GM23338 (cell line): ENCODE data around the gene STK38L. TPM values are rescaled to one million over a fixed set of nuclear protein-coding genes. Genes with fewer than 3 reads are reported as not detected.

Experiments used
- ATAC-seq: fragments of 200-7000 bp; cut with Tn5 transposase; 3 replicates; pipeline ENCODE4 v1.9.1; 2020
- DNase-seq: peaks from one replicate; pipeline ENCODE4 v3.0.0-alpha.2; 2015; ENCODE audit warnings: low spot score
- H2AFZ ChIP-seq: fragments of 200-600 bp; sonication (generic); 2 replicates; pipeline ENCODE4 v1.8.0; 2016; ENCODE audit warnings: antibody characterized with exemption, mild to moderate bottlenecking, moderate library complexity
- H3F3A ChIP-seq: fragments of 200-600 bp; sonication (generic); replicated peaks from 2 replicates; pipeline ENCODE4 v1.8.0; 2017; ENCODE audit warnings: antibody characterized with exemption, mixed run types, low read depth
- H3K27ac ChIP-seq: fragments of 200-600 bp; sonication (generic); 2 replicates; pipeline ENCODE4 v1.6.1; 2016; ENCODE audit warnings: low read depth
- H3K27me3 ChIP-seq: fragments of 200-600 bp; sonication (generic); 2 replicates; pipeline ENCODE4 v1.8.0; 2016; ENCODE audit warnings: mild to moderate bottlenecking, mixed run types, moderate library complexity; ENCODE audit not compliant: insufficient read depth
- H3K36me3 ChIP-seq: fragments of 200-600 bp; sonication (generic); 2 replicates; pipeline ENCODE4 v1.8.0; 2016; ENCODE audit warnings: mild to moderate bottlenecking; ENCODE audit not compliant: insufficient read depth
- H3K4me1 ChIP-seq: fragments of 200-600 bp; sonication (generic); 2 replicates; pipeline ENCODE4 v1.8.0; 2016; ENCODE audit warnings: mild to moderate bottlenecking, moderate library complexity; ENCODE audit not compliant: insufficient read depth
- H3K4me2 ChIP-seq: fragments of 200-600 bp; sonication (generic); 2 replicates; pipeline ENCODE4 v1.7.1; 2017; ENCODE audit warnings: mixed run types
- H3K4me3 ChIP-seq: fragments of 200-600 bp; sonication (generic); 2 replicates; pipeline ENCODE4 v1.6.1; 2016; ENCODE audit warnings: mixed run types
- H3K79me2 ChIP-seq: fragments of 200-600 bp; sonication (generic); replicated peaks from 2 replicates; pipeline ENCODE4 v1.8.0; 2017; ENCODE audit warnings: mild to moderate bottlenecking; ENCODE audit not compliant: insufficient read depth
- H3K9me2 ChIP-seq: fragments of 200-600 bp; sonication (generic); 2 replicates; pipeline ENCODE4 v1.8.0; 2017; ENCODE audit not compliant: insufficient read depth
- H4K20me1 ChIP-seq: fragments of 200-600 bp; sonication (generic); replicated peaks from 2 replicates; pipeline ENCODE4 v1.8.0; 2017; ENCODE audit warnings: mild to moderate bottlenecking; ENCODE audit not compliant: insufficient read depth
- H3K27ac Mint-ChIP-seq: 2 replicates; pipeline ENCODE4 v1.8.0; 2020; ENCODE audit warnings: inconsistent platforms, mild to moderate bottlenecking, moderate library complexity, mixed read lengths
- H3K27me3 Mint-ChIP-seq: 3 replicates; pipeline ENCODE4 v1.8.0; 2022; ENCODE audit warnings: low read depth, mild to moderate bottlenecking, moderate library complexity, mixed read lengths, inconsistent platforms; ENCODE audit not compliant: insufficient read depth, poor library complexity
- H3K36me3 Mint-ChIP-seq: 3 replicates; pipeline ENCODE4 v1.8.0; 2021; ENCODE audit warnings: low read depth, mild to moderate bottlenecking, inconsistent platforms, moderate library complexity, mixed read lengths
- H3K4me1 Mint-ChIP-seq: 3 replicates; pipeline ENCODE4 v1.8.0; 2020; ENCODE audit warnings: mild to moderate bottlenecking, inconsistent platforms, mixed read lengths
- H3K4me3 Mint-ChIP-seq: 3 replicates; pipeline ENCODE4 v1.8.0; 2021; ENCODE audit warnings: moderate library complexity, mild to moderate bottlenecking, inconsistent platforms, mixed read lengths
- H3K9me3 Mint-ChIP-seq: 3 replicates; pipeline ENCODE4 v1.8.0; 2020; ENCODE audit warnings: moderate library complexity, mild to moderate bottlenecking, inconsistent platforms, mixed read lengths
- CREB1 ChIP-seq: fragments of 250-450 bp; sonication (Bioruptor Pico); IDR thresholded peaks from 2 replicates; pipeline ENCODE4 v1.5.0; 2020; ENCODE audit warnings: low read depth, mild to moderate bottlenecking, moderate library complexity
- ETS1 ChIP-seq: IDR thresholded peaks from 2 replicates; pipeline ENCODE4 v1.6.1; 2016; ENCODE audit warnings: antibody characterized with exemption
- EZH2 ChIP-seq: fragments of 200-600 bp; sonication (generic); IDR thresholded peaks from one replicate; pipeline ENCODE4 v1.8.0; 2017; ENCODE audit warnings: antibody characterized with exemption, mild to moderate bottlenecking, low read depth; ENCODE audit not compliant: unreplicated experiment
- EZH2phosphoT487 ChIP-seq: fragments of 200-600 bp; sonication (generic); IDR thresholded peaks from one replicate; pipeline ENCODE4 v1.8.1; 2018; ENCODE audit warnings: antibody characterized with exemption; ENCODE audit not compliant: unreplicated experiment
- JUNB ChIP-seq: IDR thresholded peaks from one replicate; pipeline ENCODE4 v1.6.1; 2016; ENCODE audit warnings: antibody characterized with exemption; ENCODE audit not compliant: unreplicated experiment
- NANOG ChIP-seq: IDR thresholded peaks from 2 replicates; pipeline ENCODE4 v1.6.1; 2016; ENCODE audit warnings: antibody characterized with exemption, borderline replicate concordance
- POLR2AphosphoS5 ChIP-seq: IDR thresholded peaks from 2 replicates; pipeline ENCODE4 v1.6.1; 2016; ENCODE audit warnings: antibody characterized with exemption, low read depth
- REST ChIP-seq: IDR thresholded peaks from one replicate; pipeline ENCODE4 v1.6.1; 2018; ENCODE audit warnings: antibody characterized with exemption; ENCODE audit not compliant: unreplicated experiment
- STAT1 ChIP-seq: IDR thresholded peaks from one replicate; pipeline ENCODE4 v1.6.1; 2016; ENCODE audit warnings: antibody characterized with exemption; ENCODE audit not compliant: unreplicated experiment
- ZNF114 ChIP-seq: fragments of 250-450 bp; sonication (Bioruptor Pico); IDR thresholded peaks from 2 replicates; pipeline ENCODE4 v1.5.0; 2020; ENCODE audit warnings: mild to moderate bottlenecking, moderate library complexity
- ZNF331 ChIP-seq: fragments of 250-450 bp; sonication (Bioruptor Pico); IDR thresholded peaks from 2 replicates; pipeline ENCODE4 v1.5.0; 2020; ENCODE audit warnings: low read depth, mild to moderate bottlenecking, moderate library complexity
- ZNF462 ChIP-seq: fragments of 250-450 bp; sonication (Bioruptor Pico); IDR thresholded peaks from 2 replicates; pipeline ENCODE4 v1.5.0; 2020; ENCODE audit warnings: mild to moderate bottlenecking, moderate library complexity
- polyA plus RNA-seq: library from polyadenylated mRNA; unstranded; fragments of >200 nt; fragmentation: Nextera tagmentation; extraction: Ambion mirVana; gene quantifications from 2 replicates; pipeline ENCODE4 v1.2.1, GENCODE V29; 2016
- total RNA-seq: library from RNA; depleted of rRNA; stranded (reverse); fragments of >200 nt; shearing (Covaris generic); gene quantifications from 2 replicates; pipeline ENCODE4 v1.2.3, GENCODE V29; 2014

Gene STK38L
- total and polyA plus RNA-seq, 2 experiments from 2014 or later = 28.9 to 56.5 TPM

DNA sequence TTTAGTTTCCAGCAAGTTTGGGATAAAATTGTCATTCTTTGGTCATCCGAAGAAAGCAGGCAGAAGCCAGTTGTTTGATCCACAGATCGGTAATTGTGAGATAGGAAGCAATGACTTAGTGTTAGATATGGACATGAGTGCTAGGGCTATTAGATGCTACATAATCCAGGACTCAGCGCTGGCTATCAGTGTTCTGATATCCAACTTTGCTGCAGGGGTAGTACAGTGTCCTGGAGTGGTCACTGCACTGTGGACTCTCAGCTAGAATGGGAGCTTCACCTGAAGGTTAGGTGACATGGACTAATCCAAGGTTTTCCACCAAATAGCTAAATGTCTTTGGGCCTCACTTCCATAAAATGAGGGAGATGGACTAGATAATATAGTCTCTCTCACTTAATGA, 39.9 kb downstream of the STK38L start (continued):
- TF ChIP-seq REST (no peak), EZH2 (no peak), CREB1 (CRISPR knock-in tag) (no peak), ZNF331 (no peak), POLR2AphosphoS5 (no peak)

DNA sequence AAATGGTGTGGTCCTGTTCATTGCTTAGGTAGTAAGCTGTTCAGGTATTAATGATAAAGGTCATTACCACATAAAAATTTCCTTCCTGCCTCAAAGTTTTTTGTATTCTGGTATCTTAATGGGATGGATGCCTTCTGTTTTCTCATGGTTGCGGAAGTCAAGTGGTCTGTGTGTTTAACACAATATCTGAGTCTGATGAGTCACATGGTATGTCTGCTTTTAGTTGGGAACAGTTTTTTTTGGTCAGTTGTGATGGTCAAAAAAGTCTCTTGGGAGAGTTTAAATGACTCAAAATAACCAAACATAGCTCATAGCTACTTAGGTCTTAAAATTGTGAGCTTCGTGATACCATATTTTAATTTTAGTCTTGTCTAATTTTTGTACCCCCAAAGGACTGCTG, 40.7 kb downstream of the STK38L start:
- H2AFZ ChIP-seq = no peak overlapping the region
- peaks cover 34% of the 10 kb centered on the region for H3K4me1 ChIP-seq
- Mint-ChIP-seq H3K9me3 (no peaks in the 10 kb centered on the region), H3K36me3 (no peaks in the 10 kb centered on the region), H3K27me3 (no peaks in the 10 kb centered on the region), H3K4me3 (no peak overlapping the region), H3K27ac (peak overlapping the region; percentile 2; the same call in 1 of the 2 replicates), H3K4me1 (peaks cover 36% of the 10 kb centered on the region)
- H3K4me2 ChIP-seq = no peak overlapping the region
- no peaks in the 10 kb centered on the region for H3K27me3 ChIP-seq
- H3K4me3 ChIP-seq = no peak overlapping the region
- no peaks in the 10 kb centered on the region for H3K9me2 ChIP-seq
- no peak overlapping the region for H3K27ac ChIP-seq
- ATAC-seq = no peak
- H3F3A ChIP-seq = no peaks in the 10 kb centered on the region
- no peak for DNase-seq
- no peaks in the 10 kb centered on the region for H3K36me3 ChIP-seq
- H3K79me2 ChIP-seq = peaks cover 28% of the 10 kb centered on the region
- no peaks in the 10 kb centered on the region for H4K20me1 ChIP-seq
- TF ChIP-seq ZNF331 (no peak), EZH2phosphoT487 (no peak), REST (no peak), STAT1 (no peak), NANOG (no peak), JUNB (no peak), ETS1 (no peak), CREB1 (CRISPR knock-in tag) (no peak), ZNF462 (CRISPR knock-in tag) (no peak), ZNF114 (no peak)
